ACC112 (cell line): Measurements from ENCODE around the gene MOV10L1.

Source experiments
- H2AFZ ChIP-seq: fragments of 200-600 bp; sonication (generic); one replicate; pipeline ENCODE4 v1.6.0; 2017; ENCODE audit warnings: antibody characterized with exemption, low read length; ENCODE audit not compliant: unreplicated experiment
- H3K27ac ChIP-seq: fragments of 200-600 bp; sonication (generic); 2 replicates; pipeline ENCODE4 v1.5.1; 2014; ENCODE audit warnings: low read depth, mild to moderate bottlenecking, antibody characterized with exemption, low read length, moderate library complexity
- H3K27me3 ChIP-seq: fragments of 200-600 bp; sonication (generic); 2 replicates; pipeline ENCODE4 v1.6.1; 2014; ENCODE audit warnings: mild to moderate bottlenecking, antibody characterized with exemption, low read length, moderate library complexity, mixed read lengths; ENCODE audit not compliant: insufficient read depth
- H3K36me3 ChIP-seq: fragments of 200-600 bp; sonication (generic); 2 replicates; pipeline ENCODE4 v1.6.1; 2016; ENCODE audit warnings: mild to moderate bottlenecking, antibody characterized with exemption, low read length, moderate library complexity, mixed read lengths; ENCODE audit not compliant: insufficient read depth
- H3K4me1 ChIP-seq: fragments of 200-600 bp; sonication (generic); one replicate; pipeline ENCODE4 v1.6.1; 2016; ENCODE audit warnings: low read length, mixed read lengths; ENCODE audit not compliant: insufficient read depth, unreplicated experiment, control insufficient read depth
- H3K4me3 ChIP-seq: fragments of 200-600 bp; sonication (generic); 2 replicates; pipeline ENCODE4 v1.5.1; 2014; ENCODE audit warnings: mild to moderate bottlenecking, low read depth, low read length
- H3K79me2 ChIP-seq: fragments of 200-600 bp; sonication (generic); one replicate; pipeline ENCODE4 v1.6.0; 2016; ENCODE audit warnings: low read length; ENCODE audit not compliant: control insufficient read depth, unreplicated experiment, insufficient read depth

The MOV10L1 gene

DNA sequence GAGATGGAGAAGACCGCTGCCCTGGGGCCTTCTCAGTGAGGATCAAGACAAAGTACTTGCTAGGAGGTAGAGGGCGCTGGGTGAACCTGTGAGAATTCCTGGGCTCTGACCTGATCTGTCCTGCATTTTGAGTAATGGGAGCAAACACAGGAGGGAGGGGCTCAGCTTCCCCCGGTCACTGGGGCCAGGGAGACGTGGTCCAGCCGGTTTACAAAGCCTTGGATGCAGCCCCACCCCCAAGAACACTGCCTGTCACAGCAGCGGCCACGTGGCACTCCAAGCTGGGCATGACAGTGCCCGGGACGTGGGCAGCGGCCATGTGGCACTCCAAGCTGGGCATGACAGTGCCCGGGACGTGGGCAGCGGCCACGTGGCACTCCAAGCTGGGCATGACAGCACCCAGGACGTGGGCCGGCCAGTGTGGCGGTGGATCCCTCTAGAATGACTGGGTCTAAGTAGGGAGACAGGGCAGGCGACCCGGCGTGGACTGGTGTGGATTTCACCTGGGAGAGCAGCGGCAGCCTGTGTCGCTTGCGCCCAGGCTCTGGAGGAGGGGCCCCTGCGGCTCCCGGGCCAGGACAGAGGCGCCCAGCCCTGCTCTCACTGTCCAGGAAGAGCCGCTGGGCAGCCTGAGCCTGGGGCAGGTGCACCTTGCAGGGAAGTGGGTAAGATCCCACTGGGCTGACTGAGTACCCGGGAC lies 29.2 kb upstream of the MOV10L1 start:
- Histone ChIP-seq H3K36me3 (no peaks in the 10 kb centered on the region), H3K27ac (no peak overlapping the region), H2AFZ (no peak overlapping the region), H3K79me2 (no peaks in the 10 kb centered on the region), H3K4me3 (no peak overlapping the region), H3K4me1 (peaks cover 5% of the 10 kb centered on the region), H3K27me3 (peaks cover 16% of the 10 kb centered on the region)

- Histone ChIP-seq H3K27me3 (peaks cover 16% of the 10 kb centered on the region), H2AFZ (no peak overlapping the region), H3K4me1 (peaks cover 5% of the 10 kb centered on the region), H3K4me3 (no peak overlapping the region), H3K36me3 (no peaks in the 10 kb centered on the region), H3K79me2 (no peaks in the 10 kb centered on the region), H3K27ac (no peak overlapping the region)
Observed at GRCh38 chr22:50061141-50061823, 28.5 kb upstream of the MOV10L1 start.

- Histone ChIP-seq H3K79me2 (no peaks in the 10 kb centered on the region), H2AFZ (no peak overlapping the region), H3K27ac (no peak overlapping the region), H3K4me3 (no peak overlapping the region), H3K4me1 (peaks cover 5% of the 10 kb centered on the region), H3K36me3 (no peaks in the 10 kb centered on the region), H3K27me3 (peaks cover 16% of the 10 kb centered on the region)
Observed at GRCh38 chr22:50061824-50062355, 27.9 kb upstream of the MOV10L1 start.

GRCh38 chr22:50062509-50063135 lies 27.2 kb upstream of the MOV10L1 start:
- Histone ChIP-seq H3K36me3 (no peaks in the 10 kb centered on the region), H3K27ac (no peak overlapping the region), H3K79me2 (no peaks in the 10 kb centered on the region), H2AFZ (no peak overlapping the region), H3K27me3 (peaks cover 16% of the 10 kb centered on the region), H3K4me3 (no peak overlapping the region), H3K4me1 (peaks cover 5% of the 10 kb centered on the region)

GRCh38 chr22:50063589-50064393 lies 26.0 kb upstream of the MOV10L1 start:
- Histone ChIP-seq H3K4me1 (peaks cover 3% of the 10 kb centered on the region), H3K36me3 (no peaks in the 10 kb centered on the region)

DNA sequence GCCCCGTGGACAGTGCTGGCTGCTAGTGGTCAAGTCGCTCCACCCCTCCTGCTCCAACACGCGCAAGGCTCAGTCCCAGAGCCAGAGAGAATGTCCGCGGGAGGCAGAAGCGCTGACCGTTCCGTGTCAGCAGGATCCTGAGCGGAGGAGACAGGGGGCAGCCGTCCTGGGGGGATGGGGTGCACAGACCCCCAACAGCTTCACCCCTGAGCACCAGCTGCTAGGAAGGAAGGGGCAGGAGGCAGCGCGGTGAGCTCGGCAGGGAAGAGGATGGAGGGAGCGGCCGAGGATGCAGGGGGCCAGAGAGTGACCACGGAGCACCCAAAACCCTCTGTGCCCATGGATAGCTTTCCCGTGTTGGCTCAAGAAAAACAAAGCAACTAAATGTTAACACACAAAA lies 25.4 kb upstream of the MOV10L1 start:
- H3K4me3 ChIP-seq: no peak overlapping the region
- peaks cover 9% of the 10 kb centered on the region; the same call in 1 of the 2 replicates for H3K27me3 ChIP-seq
- no peaks in the 10 kb centered on the region for H3K36me3 ChIP-seq
- H2AFZ ChIP-seq: no peak overlapping the region
- H3K27ac ChIP-seq: no peak overlapping the region
- H3K4me1 ChIP-seq: no peaks in the 10 kb centered on the region
- no peaks in the 10 kb centered on the region for H3K79me2 ChIP-seq

More at GRCh38 chr22:50063589-50064393, 26.0 kb upstream of the MOV10L1 start:
- Histone ChIP-seq H3K27me3 (peaks cover 12% of the 10 kb centered on the region), H3K79me2 (no peaks in the 10 kb centered on the region), H2AFZ (no peak overlapping the region), H3K4me3 (no peak overlapping the region), H3K27ac (no peak overlapping the region)

GRCh38 chr22:50067244-50067643 lies 22.6 kb upstream of the MOV10L1 start:
- Histone ChIP-seq H3K27ac (no peak overlapping the region), H3K36me3 (no peaks in the 10 kb centered on the region), H2AFZ (no peak overlapping the region), H3K79me2 (no peaks in the 10 kb centered on the region), H3K4me1 (no peaks in the 10 kb centered on the region), H3K27me3 (no peaks in the 10 kb centered on the region), H3K4me3 (no peak overlapping the region)

GRCh38 chr22:50068096-50068495 lies 21.7 kb upstream of the MOV10L1 start:
- Histone ChIP-seq H3K36me3 (no peaks in the 10 kb centered on the region), H3K27me3 (no peaks in the 10 kb centered on the region), H3K27ac (no peak overlapping the region), H3K4me3 (no peak overlapping the region), H2AFZ (no peak overlapping the region), H3K79me2 (no peaks in the 10 kb centered on the region), H3K4me1 (no peaks in the 10 kb centered on the region)

DNA sequence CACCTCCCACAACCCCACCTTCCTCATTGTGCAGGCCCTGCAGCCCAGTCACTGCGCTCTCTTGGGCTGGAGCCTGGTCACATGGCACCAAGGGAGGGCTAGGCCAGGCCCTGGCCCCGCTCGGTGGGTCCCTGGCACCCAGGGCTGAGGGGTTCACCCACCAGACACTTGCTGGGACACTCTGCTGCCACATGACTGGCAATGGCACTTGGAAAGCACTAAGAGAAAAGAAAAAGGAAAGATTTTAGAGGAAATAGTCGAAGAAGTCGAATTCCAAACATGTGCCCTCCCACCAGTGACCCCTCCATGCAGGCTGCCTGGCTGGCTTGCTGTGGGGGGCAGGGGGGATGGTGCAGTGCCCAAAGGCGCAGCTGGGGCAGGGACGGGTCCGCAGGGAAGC lies 19.4 kb upstream of the MOV10L1 start:
- no peaks in the 10 kb centered on the region for H3K79me2 ChIP-seq
- no peaks in the 10 kb centered on the region for H3K4me1 ChIP-seq
- no peak overlapping the region for H3K27ac ChIP-seq
- H3K27me3 ChIP-seq: no peaks in the 10 kb centered on the region
- H2AFZ ChIP-seq: no peak overlapping the region
- H3K36me3 ChIP-seq: no peaks in the 10 kb centered on the region
- no peak overlapping the region for H3K4me3 ChIP-seq

DNA sequence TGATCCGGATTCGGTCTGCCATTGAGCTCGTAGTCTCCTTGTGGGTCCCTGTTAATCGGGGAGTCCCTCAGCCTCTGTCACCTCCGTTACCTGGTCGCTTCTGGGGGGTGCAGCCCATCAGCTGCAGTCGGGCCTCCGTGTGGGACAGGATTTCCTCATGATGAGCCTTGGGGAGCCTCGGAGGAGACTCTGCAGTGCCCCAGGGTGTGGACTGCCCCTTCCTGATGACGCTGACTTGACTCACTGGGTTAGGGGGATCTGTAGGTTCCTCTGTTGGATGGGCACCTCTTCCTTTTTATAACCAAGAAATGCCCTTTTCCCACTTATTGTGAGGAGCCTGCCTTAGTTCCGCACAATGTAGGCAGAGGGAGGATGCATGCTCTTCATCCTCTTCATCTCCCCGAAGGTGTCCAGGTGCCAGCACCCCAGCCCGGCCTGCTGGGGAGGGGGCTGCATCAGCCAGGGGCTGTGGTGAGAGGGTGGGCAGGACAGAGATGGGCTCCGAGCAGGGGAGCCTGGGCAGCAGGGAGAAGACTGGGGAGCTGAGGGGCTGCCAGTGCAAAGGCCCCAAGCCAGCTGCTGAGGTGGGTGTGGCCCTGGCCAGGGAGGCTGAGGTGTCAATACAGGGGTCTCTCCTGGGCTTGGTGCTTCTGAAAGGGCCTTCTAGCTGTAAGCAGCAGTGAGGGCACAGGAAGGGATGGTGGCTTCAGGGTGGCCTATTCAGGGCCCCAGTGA lies 18.2 kb upstream of the MOV10L1 start:
- H3K4me1 ChIP-seq: no peaks in the 10 kb centered on the region
- H3K4me3 ChIP-seq: no peak overlapping the region
- no peaks in the 10 kb centered on the region for H3K27me3 ChIP-seq

More for the DNA sequence above, 18.2 kb upstream of the MOV10L1 start:
- H3K27ac ChIP-seq: no peak overlapping the region
- H3K36me3 ChIP-seq: no peaks in the 10 kb centered on the region
- H3K79me2 ChIP-seq: no peaks in the 10 kb centered on the region
- no peak overlapping the region for H2AFZ ChIP-seq
